ENCODE measurements around the gene SWT1. TPM values are rescaled to one million over a fixed set of nuclear protein-coding genes. Genes with fewer than 3 reads are reported as not detected.
A peak's percentile ranks its signal among the peaks of the same experiment; 100 is the strongest.

The SWT1 gene
- total and polyA plus RNA-seq, 9 of the 15 experiments (the other 6 are each of a cell fraction or from before 2014, with no cell fraction given), result 1.5 to 3.4 (median 2.3) TPM

DNA sequence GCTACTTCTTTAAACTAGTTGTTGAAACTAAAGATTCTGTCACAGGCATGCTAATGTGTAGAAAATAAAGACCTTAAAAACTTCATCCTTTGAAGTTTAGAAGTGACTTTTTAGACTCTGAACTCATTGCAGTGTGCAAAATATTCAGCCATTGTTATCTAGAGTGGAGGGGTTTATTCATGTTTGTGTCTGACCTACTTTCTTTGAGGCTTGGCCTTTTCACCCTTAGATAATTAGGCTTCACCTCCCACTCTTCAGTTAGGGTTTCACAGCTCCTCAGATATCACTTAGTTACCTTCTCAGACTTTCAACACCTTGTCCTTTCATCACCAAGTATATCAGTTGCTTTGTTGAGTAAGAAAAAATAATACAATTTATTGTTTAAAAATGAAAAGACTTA is 84.2 kb downstream of the SWT1 start (continued):
- TF ChIP-seq, protein P1, sequence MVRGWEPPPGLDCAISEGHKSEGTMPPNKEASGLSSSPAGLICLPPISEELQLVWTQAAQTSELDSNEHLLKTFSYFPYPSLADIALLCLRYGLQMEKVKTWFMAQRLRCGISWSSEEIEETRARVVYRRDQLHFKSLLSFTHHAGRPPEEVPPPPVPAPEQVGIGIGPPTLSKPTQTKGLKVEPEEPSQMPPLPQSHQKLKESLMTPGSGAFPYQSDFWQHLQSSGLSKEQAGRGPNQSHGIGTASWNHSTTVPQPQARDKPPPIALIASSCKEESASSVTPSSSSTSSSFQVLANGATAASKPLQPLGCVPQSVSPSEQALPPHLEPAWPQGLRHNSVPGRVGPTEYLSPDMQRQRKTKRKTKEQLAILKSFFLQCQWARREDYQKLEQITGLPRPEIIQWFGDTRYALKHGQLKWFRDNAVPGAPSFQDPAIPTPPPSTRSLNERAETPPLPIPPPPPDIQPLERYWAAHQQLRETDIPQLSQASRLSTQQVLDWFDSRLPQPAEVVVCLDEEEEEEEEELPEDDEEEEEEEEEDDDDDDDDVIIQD (CRISPR knock-in tag; IDR thresholded peaks at IDR 0.05), result no peak
- TF ChIP-seq FOXA1 (IDR thresholded peaks at IDR 0.05; ENCODE audit: borderline replicate concordance) (no peak), KLF10 (CRISPR knock-in tag; IDR thresholded peaks at IDR 0.05) (no peak), KDM1A (IDR thresholded peaks at IDR 0.05) (peak in 1 of 2 experiments; percentile 32; a peak in 1 of 4 replicates), POLR2H (tag; IDR thresholded peaks at IDR 0.05; ENCODE audit: low read depth) (no peak), ZNF589 (CRISPR knock-in tag; IDR thresholded peaks at IDR 0.05; ENCODE audit: low read depth) (no peak), HBP1 (CRISPR knock-in tag; IDR thresholded peaks at IDR 0.05) (no peak), LARP7 (IDR thresholded peaks at IDR 0.05) (no peak), NR4A1 (CRISPR knock-in tag; IDR thresholded peaks at IDR 0.05) (no peak), NR4A1 (tag; IDR thresholded peaks at IDR 0.05) (no peak), ZBED1 (IDR thresholded peaks at IDR 0.05) (no peak), NCOA4 (IDR thresholded peaks at IDR 0.05; ENCODE audit: partially characterized antibody) (no peak), LEF1 (IDR thresholded peaks at IDR 0.05) (no peak), PHB2 (IDR thresholded peaks at IDR 0.05; ENCODE audit: low read depth) (no peak), ZNF316 (IDR thresholded peaks at IDR 0.05) (no peak), PHB (CRISPR knock-in tag; IDR thresholded peaks at IDR 0.05) (no peak), ADNP (tag; IDR thresholded peaks at IDR 0.05) (no peak), ZNF766 (CRISPR knock-in tag; conservative IDR thresholded peaks at IDR 0.05) (peak; percentile 44; the same call in 1 of the 2 replicates), ZNF408 (CRISPR knock-in tag; IDR thresholded peaks at IDR 0.05; ENCODE audit: low read depth) (no peak), SMARCE1 (IDR thresholded peaks at IDR 0.05) (no peak), NCOR1 (IDR thresholded peaks at IDR 0.05) (peak; percentile 61)
- TF ChIP-seq, protein P2, sequence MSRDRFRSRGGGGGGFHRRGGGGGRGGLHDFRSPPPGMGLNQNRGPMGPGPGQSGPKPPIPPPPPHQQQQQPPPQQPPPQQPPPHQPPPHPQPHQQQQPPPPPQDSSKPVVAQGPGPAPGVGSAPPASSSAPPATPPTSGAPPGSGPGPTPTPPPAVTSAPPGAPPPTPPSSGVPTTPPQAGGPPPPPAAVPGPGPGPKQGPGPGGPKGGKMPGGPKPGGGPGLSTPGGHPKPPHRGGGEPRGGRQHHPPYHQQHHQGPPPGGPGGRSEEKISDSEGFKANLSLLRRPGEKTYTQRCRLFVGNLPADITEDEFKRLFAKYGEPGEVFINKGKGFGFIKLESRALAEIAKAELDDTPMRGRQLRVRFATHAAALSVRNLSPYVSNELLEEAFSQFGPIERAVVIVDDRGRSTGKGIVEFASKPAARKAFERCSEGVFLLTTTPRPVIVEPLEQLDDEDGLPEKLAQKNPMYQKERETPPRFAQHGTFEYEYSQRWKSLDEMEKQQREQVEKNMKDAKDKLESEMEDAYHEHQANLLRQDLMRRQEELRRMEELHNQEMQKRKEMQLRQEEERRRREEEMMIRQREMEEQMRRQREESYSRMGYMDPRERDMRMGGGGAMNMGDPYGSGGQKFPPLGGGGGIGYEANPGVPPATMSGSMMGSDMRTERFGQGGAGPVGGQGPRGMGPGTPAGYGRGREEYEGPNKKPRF (IDR thresholded peaks at IDR 0.05; ENCODE audit: low read depth, low read length), result no peak
- TF ChIP-seq, protein P3, sequence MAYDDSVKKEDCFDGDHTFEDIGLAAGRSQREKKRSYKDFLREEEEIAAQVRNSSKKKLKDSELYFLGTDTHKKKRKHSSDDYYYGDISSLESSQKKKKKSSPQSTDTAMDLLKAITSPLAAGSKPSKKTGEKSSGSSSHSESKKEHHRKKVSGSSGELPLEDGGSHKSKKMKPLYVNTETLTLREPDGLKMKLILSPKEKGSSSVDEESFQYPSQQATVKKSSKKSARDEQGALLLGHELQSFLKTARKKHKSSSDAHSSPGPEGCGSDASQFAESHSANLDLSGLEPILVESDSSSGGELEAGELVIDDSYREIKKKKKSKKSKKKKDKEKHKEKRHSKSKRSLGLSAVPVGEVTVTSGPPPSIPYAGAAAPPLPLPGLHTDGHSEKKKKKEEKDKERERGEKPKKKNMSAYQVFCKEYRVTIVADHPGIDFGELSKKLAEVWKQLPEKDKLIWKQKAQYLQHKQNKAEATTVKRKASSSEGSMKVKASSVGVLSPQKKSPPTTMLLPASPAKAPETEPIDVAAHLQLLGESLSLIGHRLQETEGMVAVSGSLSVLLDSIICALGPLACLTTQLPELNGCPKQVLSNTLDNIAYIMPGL (CRISPR knock-in tag; IDR thresholded peaks at IDR 0.05), result no peak
- TF ChIP-seq, protein P4, sequence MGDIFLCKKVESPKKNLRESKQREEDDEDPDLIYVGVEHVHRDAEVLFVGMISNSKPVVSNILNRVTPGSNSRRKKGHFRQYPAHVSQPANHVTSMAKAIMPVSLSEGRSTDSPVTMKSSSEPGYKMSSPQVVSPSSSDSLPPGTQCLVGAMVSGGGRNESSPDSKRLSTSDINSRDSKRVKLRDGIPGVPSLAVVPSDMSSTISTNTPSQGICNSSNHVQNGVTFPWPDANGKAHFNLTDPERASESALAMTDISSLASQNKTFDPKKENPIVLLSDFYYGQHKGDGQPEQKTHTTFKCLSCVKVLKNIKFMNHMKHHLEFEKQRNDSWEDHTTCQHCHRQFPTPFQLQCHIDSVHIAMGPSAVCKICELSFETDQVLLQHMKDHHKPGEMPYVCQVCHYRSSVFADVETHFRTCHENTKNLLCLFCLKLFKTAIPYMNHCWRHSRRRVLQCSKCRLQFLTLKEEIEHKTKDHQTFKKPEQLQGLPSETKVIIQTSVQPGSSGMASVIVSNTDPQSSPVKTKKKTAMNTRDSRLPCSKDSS (IDR thresholded peaks at IDR 0.05; ENCODE audit: low read depth, partially characterized antibody), result no peak
